ENCODE results near the gene LZTS2. TPM values are rescaled to one million over a fixed set of nuclear protein-coding genes. Genes with fewer than 3 reads are reported as not detected.

Gene LZTS2
- total RNA-seq, 2 donors from 2014 or later = 40.0 to 71.0 TPM

DNA sequence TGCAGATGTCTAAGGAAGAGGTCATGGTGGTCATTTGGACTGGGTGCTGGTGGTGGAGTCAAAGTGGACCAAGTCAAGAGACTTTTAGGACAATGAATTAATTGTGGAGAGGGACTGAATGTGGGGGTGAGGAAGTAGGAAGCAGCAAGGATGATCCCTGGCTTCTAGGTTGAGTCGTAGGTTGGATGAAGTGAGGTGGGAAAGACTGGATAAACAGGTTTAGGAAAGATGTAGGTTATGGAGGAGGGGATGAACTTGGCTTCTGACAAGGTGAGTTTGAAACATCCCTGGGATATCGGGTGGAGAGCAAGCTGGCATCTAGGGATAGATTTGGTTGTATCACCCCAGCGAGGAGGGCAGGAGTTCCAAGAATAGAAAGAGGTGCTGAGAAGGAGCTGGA, 22.7 kb upstream of the LZTS2 start:
- Histone ChIP-seq H3K4me1 (no peaks in the 10 kb centered on the region), H3K9me3 (no peaks in the 10 kb centered on the region), H3K27ac (no peak overlapping the region), H3K27me3 (no peaks in the 10 kb centered on the region), H3K36me3 (peaks cover 14% of the 10 kb centered on the region), H3K4me3 (no peak overlapping the region)
- no peak for TF ChIP-seq CTCF (IDR thresholded peaks at IDR 0.05)
- DNase-seq (ENCODE audit: low spot score) = no peak

GRCh38 chr10:100977436-100977835, 22.2 kb upstream of the LZTS2 start:
- no peaks in the 10 kb centered on the region for H3K4me1 ChIP-seq
- H3K9me3 ChIP-seq = no peaks in the 10 kb centered on the region
- H3K4me3 ChIP-seq = no peak overlapping the region
- H3K27me3 ChIP-seq = no peaks in the 10 kb centered on the region
- TF ChIP-seq CTCF (IDR thresholded peaks at IDR 0.05) = no peak
- H3K27ac ChIP-seq = no peak overlapping the region
- DNase-seq (ENCODE audit: low spot score) = no peak
- H3K36me3 ChIP-seq = peaks cover 14% of the 10 kb centered on the region

DNA sequence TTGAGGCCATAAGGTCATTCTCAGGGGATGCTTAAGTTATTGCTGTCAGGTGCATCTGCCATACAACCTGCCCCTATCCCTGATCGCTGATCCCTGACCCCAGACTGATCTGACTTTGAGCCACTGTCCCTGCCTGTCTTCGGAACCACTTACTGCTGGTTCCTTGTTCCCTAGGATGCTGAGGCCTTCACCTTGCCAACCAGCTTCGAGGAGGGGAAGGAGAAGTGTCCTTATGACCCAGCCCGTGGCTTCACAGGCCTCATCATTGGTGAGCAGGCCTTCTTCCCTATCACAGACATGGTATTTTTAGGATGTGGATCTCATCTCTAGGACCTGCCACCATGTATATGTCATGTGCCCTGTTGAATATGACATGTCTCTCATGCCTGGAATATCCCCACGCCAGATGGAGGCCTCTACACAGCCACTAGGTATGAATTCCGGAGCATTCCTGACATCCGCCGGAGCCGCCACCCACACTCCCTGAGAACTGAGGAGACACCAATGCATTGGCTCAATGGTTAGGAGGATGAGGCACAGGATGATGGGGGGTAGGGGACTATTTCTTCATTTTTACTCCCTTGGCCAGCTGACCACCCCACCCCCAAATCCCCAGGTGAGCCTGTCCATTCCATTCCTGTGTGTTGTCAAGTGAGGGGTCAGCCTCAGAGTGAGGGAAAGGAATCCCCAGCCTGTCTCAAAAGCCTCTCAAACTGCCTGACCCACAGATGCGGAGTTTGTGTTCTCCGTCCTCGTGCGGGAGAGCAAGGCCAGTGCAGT, 21.3 kb upstream of the LZTS2 start:
- TF ChIP-seq CTCF (IDR thresholded peaks at IDR 0.05) = no peak
- no peaks in the 10 kb centered on the region for H3K27me3 ChIP-seq
- H3K4me1 ChIP-seq = no peaks in the 10 kb centered on the region
- H3K36me3 ChIP-seq = peaks cover 16% of the 10 kb centered on the region
- H3K4me3 ChIP-seq = no peak overlapping the region
- H3K27ac ChIP-seq = no peak overlapping the region
- DNase-seq (ENCODE audit: low spot score) = no peak
- no peaks in the 10 kb centered on the region for H3K9me3 ChIP-seq

GRCh38 chr10:100978901-100979195, 20.8 kb upstream of the LZTS2 start:
- no peak overlapping the region for H3K27ac ChIP-seq
- no peaks in the 10 kb centered on the region for H3K4me1 ChIP-seq
- H3K27me3 ChIP-seq = no peaks in the 10 kb centered on the region
- no peaks in the 10 kb centered on the region for H3K9me3 ChIP-seq
- TF ChIP-seq CTCF (IDR thresholded peaks at IDR 0.05) = no peak
- no peak overlapping the region for H3K4me3 ChIP-seq
- peaks cover 21% of the 10 kb centered on the region for H3K36me3 ChIP-seq
- no peak for DNase-seq (ENCODE audit: low spot score)

DNA sequence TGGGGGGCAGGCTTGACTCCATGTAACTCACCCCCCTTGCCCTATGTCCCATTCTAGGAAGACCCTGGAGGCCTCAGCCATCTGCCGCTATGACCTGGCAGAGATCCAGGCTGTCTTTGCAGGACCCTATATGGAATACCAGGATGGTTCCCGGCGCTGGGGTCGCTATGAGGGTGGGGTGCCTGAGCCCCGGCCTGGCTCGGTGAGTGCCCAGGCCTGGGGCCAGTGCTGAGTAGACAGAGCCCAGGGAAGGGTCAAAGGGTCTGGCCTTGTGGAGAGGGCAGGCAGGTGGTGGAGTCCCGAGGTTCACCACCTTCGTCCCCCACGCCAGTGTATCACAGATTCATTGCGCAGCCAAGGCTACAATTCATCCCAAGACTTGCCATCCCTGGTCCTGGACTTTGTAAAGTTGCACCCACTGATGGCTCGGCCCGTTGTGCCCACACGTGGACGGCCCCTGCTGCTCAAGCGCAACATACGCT, 19.8 kb upstream of the LZTS2 start:
- no peak for DNase-seq (ENCODE audit: low spot score)
- H3K27ac ChIP-seq = no peak overlapping the region
- no peaks in the 10 kb centered on the region for H3K4me1 ChIP-seq
- peaks cover 22% of the 10 kb centered on the region for H3K36me3 ChIP-seq
- no peaks in the 10 kb centered on the region for H3K27me3 ChIP-seq
- H3K4me3 ChIP-seq = no peak overlapping the region
- no peak for TF ChIP-seq CTCF (IDR thresholded peaks at IDR 0.05)
- no peaks in the 10 kb centered on the region for H3K9me3 ChIP-seq

GRCh38 chr10:100980311-100980710, 19.3 kb upstream of the LZTS2 start:
- Histone ChIP-seq H3K36me3 (peaks cover 22% of the 10 kb centered on the region), H3K4me1 (no peaks in the 10 kb centered on the region), H3K9me3 (no peaks in the 10 kb centered on the region), H3K27me3 (no peaks in the 10 kb centered on the region), H3K27ac (no peak overlapping the region), H3K4me3 (no peak overlapping the region)
- DNase-seq (ENCODE audit: low spot score) = no peak
- no peak for TF ChIP-seq CTCF (IDR thresholded peaks at IDR 0.05)
